Osteocyte (in vitro differentiated cells): ENCODE measurements around the gene NAPA. TPM values are rescaled to one million over a fixed set of nuclear protein-coding genes. Genes with fewer than 3 reads are reported as not detected.

Experiments
- DNase-seq: peaks from one replicate; pipeline ENCODE4 v3.0.0; 2021; ENCODE audit warnings: mixed read lengths; ENCODE audit not compliant: unreplicated experiment; ENCODE audit errors: extremely low spot score
- H3K27ac Mint-ChIP-seq: one replicate; pipeline ENCODE4 v1.8.0; 2021; ENCODE audit warnings: mild to moderate bottlenecking, mixed read lengths; ENCODE audit not compliant: unreplicated experiment
- H3K27me3 Mint-ChIP-seq: one replicate; pipeline ENCODE4 v1.8.0; 2021; ENCODE audit warnings: mixed read lengths; ENCODE audit not compliant: unreplicated experiment
- H3K36me3 Mint-ChIP-seq: one replicate; pipeline ENCODE4 v1.8.0; 2021; ENCODE audit warnings: mixed read lengths; ENCODE audit not compliant: unreplicated experiment
- H3K4me1 Mint-ChIP-seq: one replicate; pipeline ENCODE4 v1.8.0; 2021; ENCODE audit warnings: mixed read lengths; ENCODE audit not compliant: unreplicated experiment
- H3K4me3 Mint-ChIP-seq: one replicate; pipeline ENCODE4 v1.8.0; 2021; ENCODE audit warnings: mild to moderate bottlenecking, moderate library complexity, mixed read lengths; ENCODE audit not compliant: unreplicated experiment
- H3K9me3 Mint-ChIP-seq: one replicate; pipeline ENCODE4 v1.8.0; 2021; ENCODE audit warnings: mixed read lengths; ENCODE audit not compliant: unreplicated experiment
- CTCF ChIP-seq: fragments of 200-600 bp; sonication (generic); IDR thresholded peaks from 2 replicates; pipeline ENCODE4 v1.5.0; 2021; ENCODE audit warnings: antibody characterized with exemption, mild to moderate bottlenecking, moderate library complexity
- total RNA-seq: library from RNA; stranded (reverse); gene quantifications from 2 replicates; pipeline ENCODE4 v1.2.1, GENCODE V29; 2021

NAPA gene
- total RNA-seq, 1 donor from 2014 or later: 104 TPM

GRCh38 chr19:47511128-47511517, 3.7 kb downstream of the NAPA start:
- Mint-ChIP-seq H3K9me3 (no peaks in the 10 kb centered on the region), H3K4me3 (no peak overlapping the region), H3K4me1 (peaks cover 55% of the 10 kb centered on the region), H3K36me3 (peaks cover 6% of the 10 kb centered on the region), H3K27me3 (no peaks in the 10 kb centered on the region), H3K27ac (no peak overlapping the region)
- DNase-seq: no peak
- TF ChIP-seq CTCF: no peak

- peak overlapping the region; percentile 59 for H3K27ac Mint-ChIP-seq
- H3K27me3 Mint-ChIP-seq: no peaks in the 10 kb centered on the region
- no peak for DNase-seq
- H3K4me1 Mint-ChIP-seq: peaks cover 52% of the 10 kb centered on the region
- H3K9me3 Mint-ChIP-seq: no peaks in the 10 kb centered on the region
- no peak for TF ChIP-seq CTCF
- no peak overlapping the region for H3K4me3 Mint-ChIP-seq
- H3K36me3 Mint-ChIP-seq: peaks cover 6% of the 10 kb centered on the region
These were observed 4.2 kb downstream of the NAPA start for GRCh38 chr19:47510516-47511127.

- H3K4me1 Mint-ChIP-seq: peaks cover 50% of the 10 kb centered on the region
- no peak overlapping the region for H3K4me3 Mint-ChIP-seq
- no peaks in the 10 kb centered on the region for H3K9me3 Mint-ChIP-seq
- peak overlapping the region; percentile 59 for H3K27ac Mint-ChIP-seq
- H3K27me3 Mint-ChIP-seq: no peaks in the 10 kb centered on the region
- no peak for TF ChIP-seq CTCF
- H3K36me3 Mint-ChIP-seq: peaks cover 6% of the 10 kb centered on the region
- no peak for DNase-seq
These were observed 4.9 kb downstream of the NAPA start for GRCh38 chr19:47509973-47510372.

- peaks cover 44% of the 10 kb centered on the region for H3K4me1 Mint-ChIP-seq
- no peaks in the 10 kb centered on the region for H3K9me3 Mint-ChIP-seq
- H3K27me3 Mint-ChIP-seq: no peaks in the 10 kb centered on the region
- H3K27ac Mint-ChIP-seq: no peak overlapping the region
- H3K4me3 Mint-ChIP-seq: no peak overlapping the region
- peaks cover 6% of the 10 kb centered on the region for H3K36me3 Mint-ChIP-seq
- no peak for DNase-seq
- TF ChIP-seq CTCF: no peak
These were observed 5.6 kb downstream of the NAPA start for GRCh38 chr19:47509170-47509847.

- peaks cover 6% of the 10 kb centered on the region for H3K36me3 Mint-ChIP-seq
- no peak for DNase-seq
- no peak for TF ChIP-seq CTCF
- no peaks in the 10 kb centered on the region for H3K9me3 Mint-ChIP-seq
- H3K27ac Mint-ChIP-seq: no peak overlapping the region
- H3K4me3 Mint-ChIP-seq: no peak overlapping the region
- no peaks in the 10 kb centered on the region for H3K27me3 Mint-ChIP-seq
- H3K4me1 Mint-ChIP-seq: peaks cover 39% of the 10 kb centered on the region
These were observed 6.1 kb downstream of the NAPA start for GRCh38 chr19:47508721-47509120.
